Aorta (tissue), 5 donors: ENCODE results near the gene WWC1. TPM values are rescaled to one million over a fixed set of nuclear protein-coding genes. Genes with fewer than 3 reads are reported as not detected.

ENCODE experiments used
- ATAC-seq: fragments of 200-7000 bp; cut with Tn5 transposase; one replicate; pipeline ENCODE4 v1.9.1; 2022; ENCODE audit warnings: moderate library complexity; ENCODE audit not compliant: low FRiP score
- DNase-seq, 2 donors: peaks; one replicate each; pipeline ENCODE4 v3.0.0-alpha.2; 2020
- H3K27ac ChIP-seq, 2 donors: one replicate each; pipeline ENCODE4 v1.5.1; 2013; ENCODE audit warnings: low read length in 2 of 2, mild to moderate bottlenecking in 2 of 2, moderate library complexity in 2 of 2, control low read depth in 1 of 2, inconsistent platforms in 1 of 2, low read depth in 1 of 2
- H3K27me3 ChIP-seq, 2 donors: one replicate each; pipeline ENCODE4 v1.6.1; 2013; ENCODE audit warnings: control low read depth in 1 of 2, low read length in 1 of 2, mild to moderate bottlenecking in 1 of 2, moderate library complexity in 1 of 2; ENCODE audit not compliant: insufficient read depth in 2 of 2, control insufficient read depth in 1 of 2
- H3K36me3 ChIP-seq, 2 donors: one replicate each; pipeline ENCODE4 v1.6.1; 2013; ENCODE audit warnings: control low read depth in 1 of 2, low read length in 1 of 2, mild to moderate bottlenecking in 1 of 2; ENCODE audit not compliant: insufficient read depth in 2 of 2, control insufficient read depth in 1 of 2
- H3K4me1 ChIP-seq, 2 donors: one replicate each; pipeline ENCODE4 v1.6.1; 2013; ENCODE audit warnings: low read length in 2 of 2, control low read depth in 1 of 2, mild to moderate bottlenecking in 1 of 2, moderate library complexity in 1 of 2; ENCODE audit not compliant: insufficient read depth in 2 of 2, control insufficient read depth in 1 of 2
- H3K4me3 ChIP-seq, 2 donors: one replicate each; pipeline ENCODE4 v1.5.1; 2013; ENCODE audit warnings: low read length in 2 of 2, control low read depth in 1 of 2, mild to moderate bottlenecking in 1 of 2
- H3K9me3 ChIP-seq: one replicate; pipeline ENCODE4 v1.6.1; 2013; ENCODE audit warnings: mild to moderate bottlenecking, low read length; ENCODE audit not compliant: control insufficient read depth
- WGBS, 2 donors: extraction: QIAGEN DNeasy Blood & Tissue Kit; methylation state at CpG; one replicate each; pipeline ENCODE4 v1.1.7; 2013; 5-methylcytosine and 5-hydroxymethylcytosine counted together
- intact Hi-C, 2 donors: fragments of 100-400 bp; cut with DNase I; formaldehyde crosslinking; loops; one replicate each; pipeline versions ENCODE4 v1.14.2 to v1.15.0; 2022
- polyA plus RNA-seq, 2 donors: library from polyadenylated mRNA; stranded (reverse); fragments of 200-250 nt; gene quantifications; one replicate each; pipeline ENCODE4 v1.2.3, GENCODE V29; 2013
- total RNA-seq, 2 donors: library from RNA; stranded (reverse); fragmentation: NEBNext Ultra II Directional; extraction: Animal tissue kit (Norgen Biotek cat#: 25700); gene quantifications; one replicate each; pipeline ENCODE4 v1.2.1, GENCODE V29; 2021
- donor health status: healthy with polysubstance abuse.
- donor health status: Bipolar disorder and iron deficiency.
- donor health status: DM: no; HTN: no; CAD: no.
- donor health status: DM: no; HTN: no; CAD: no.
- donor health status: DM: yes; HTN: yes; CAD: no.

WWC1 gene
- total and polyA plus RNA-seq, 4 donors, result 0.36 to 9.1 (median 0.42) TPM

DNA sequence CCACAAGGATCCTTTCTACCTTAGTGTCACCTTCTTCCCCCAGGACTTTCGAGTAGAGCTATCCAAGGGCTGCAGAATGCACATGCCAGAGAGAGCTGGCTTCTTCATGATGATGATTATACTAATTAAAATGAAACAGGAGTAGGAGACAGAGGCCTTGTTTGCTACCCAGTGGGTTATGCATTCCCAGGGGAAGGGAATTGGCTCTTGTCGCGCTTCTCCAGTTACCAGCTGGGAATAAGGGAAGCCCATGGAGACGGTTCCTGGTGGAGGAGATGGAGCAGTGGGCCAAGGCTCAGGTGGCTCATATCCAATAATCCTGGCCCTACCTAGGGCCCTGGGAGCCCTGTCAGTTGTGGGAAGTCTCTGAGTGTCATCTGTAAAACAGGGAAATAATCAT, 65.1 kb downstream of the WWC1 start:
- peaks cover 2% of the 10 kb centered on the region for H3K9me3 ChIP-seq
- no peak overlapping the region for H3K4me3 ChIP-seq
- H3K4me1 ChIP-seq, result no peaks in the 10 kb centered on the region
- no peaks in the 10 kb centered on the region for H3K27me3 ChIP-seq
- H3K27ac ChIP-seq, result no peak overlapping the region
- ATAC-seq, result no peak
- intact Hi-C loops, result no loop called here
- DNase-seq, result no peak
- no peaks in the 10 kb centered on the region for H3K36me3 ChIP-seq
- WGBS, 2 donors, result 86 to 87% methylated on average over 4 of the region's 4 CpGs

DNA sequence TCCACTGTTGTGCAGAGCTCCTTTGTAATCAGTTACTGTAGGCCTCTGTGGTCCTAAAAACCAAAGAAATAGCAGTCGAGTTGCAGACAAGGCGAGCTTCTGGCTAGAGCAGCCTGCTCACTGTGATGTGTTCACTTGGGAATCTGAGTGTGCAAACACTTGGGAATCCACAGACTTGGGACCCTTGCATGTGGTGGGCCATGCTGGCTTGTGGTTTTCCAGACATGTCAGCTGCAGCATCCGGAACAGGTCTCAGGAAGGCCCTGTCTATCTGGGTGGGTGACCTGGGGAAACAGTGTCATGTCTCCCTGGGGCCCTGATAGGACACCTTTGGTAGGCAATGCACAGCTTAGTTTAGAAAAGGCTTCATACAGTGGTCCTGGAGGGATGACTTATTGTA, 66.4 kb downstream of the WWC1 start:
- DNase-seq (no peak), ATAC-seq (no peak)
- Histone ChIP-seq H3K27me3 (no peaks in the 10 kb centered on the region), H3K4me3 (no peak overlapping the region), H3K4me1 (no peaks in the 10 kb centered on the region), H3K9me3 (peaks cover 2% of the 10 kb centered on the region), H3K27ac (no peak overlapping the region), H3K36me3 (no peaks in the 10 kb centered on the region)
- 73 to 76% methylated on average over 3 of the region's 3 CpGs for WGBS, 2 donors
- intact Hi-C loops, result no loop called here

DNA sequence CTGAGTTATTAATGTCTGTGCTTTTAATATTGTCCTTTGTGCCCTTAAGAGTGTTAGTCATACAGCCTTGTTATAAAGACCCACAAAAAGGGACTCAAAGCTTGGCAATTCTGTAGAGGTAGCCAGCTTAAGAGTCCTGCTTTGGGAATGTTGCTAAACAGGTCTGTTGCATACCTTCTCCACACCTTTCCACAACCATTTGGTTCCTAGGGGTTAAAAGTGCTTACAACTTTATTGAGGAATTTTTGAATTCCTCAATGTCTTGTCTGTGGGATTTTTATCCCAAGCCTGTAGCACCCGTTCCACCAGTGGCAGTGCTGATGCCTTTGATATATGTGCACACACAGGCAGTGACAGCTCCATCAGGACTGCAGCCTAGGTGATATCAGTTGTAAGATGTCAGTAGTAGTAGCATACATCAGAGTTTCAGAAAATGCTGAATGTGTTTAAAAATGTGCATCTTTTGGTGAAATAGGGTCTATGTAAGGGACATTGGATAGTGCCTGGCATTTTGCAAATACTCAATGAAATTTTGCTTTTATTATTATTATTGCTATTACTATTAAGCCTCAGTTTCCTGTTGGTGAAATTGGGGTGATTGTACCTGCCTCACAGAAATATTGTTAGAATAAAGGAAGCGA, 68.5 kb downstream of the WWC1 start:
- no peak for ATAC-seq
- WGBS, 2 donors, result 58 to 61% methylated on average over 2 of the region's 2 CpGs
- Histone ChIP-seq H3K27ac (no peak overlapping the region), H3K4me1 (no peaks in the 10 kb centered on the region), H3K36me3 (no peaks in the 10 kb centered on the region), H3K4me3 (no peak overlapping the region), H3K9me3 (no peaks in the 10 kb centered on the region), H3K27me3 (no peaks in the 10 kb centered on the region)
- intact Hi-C loops, result no loop called here
- DNase-seq, result no peak

DNA sequence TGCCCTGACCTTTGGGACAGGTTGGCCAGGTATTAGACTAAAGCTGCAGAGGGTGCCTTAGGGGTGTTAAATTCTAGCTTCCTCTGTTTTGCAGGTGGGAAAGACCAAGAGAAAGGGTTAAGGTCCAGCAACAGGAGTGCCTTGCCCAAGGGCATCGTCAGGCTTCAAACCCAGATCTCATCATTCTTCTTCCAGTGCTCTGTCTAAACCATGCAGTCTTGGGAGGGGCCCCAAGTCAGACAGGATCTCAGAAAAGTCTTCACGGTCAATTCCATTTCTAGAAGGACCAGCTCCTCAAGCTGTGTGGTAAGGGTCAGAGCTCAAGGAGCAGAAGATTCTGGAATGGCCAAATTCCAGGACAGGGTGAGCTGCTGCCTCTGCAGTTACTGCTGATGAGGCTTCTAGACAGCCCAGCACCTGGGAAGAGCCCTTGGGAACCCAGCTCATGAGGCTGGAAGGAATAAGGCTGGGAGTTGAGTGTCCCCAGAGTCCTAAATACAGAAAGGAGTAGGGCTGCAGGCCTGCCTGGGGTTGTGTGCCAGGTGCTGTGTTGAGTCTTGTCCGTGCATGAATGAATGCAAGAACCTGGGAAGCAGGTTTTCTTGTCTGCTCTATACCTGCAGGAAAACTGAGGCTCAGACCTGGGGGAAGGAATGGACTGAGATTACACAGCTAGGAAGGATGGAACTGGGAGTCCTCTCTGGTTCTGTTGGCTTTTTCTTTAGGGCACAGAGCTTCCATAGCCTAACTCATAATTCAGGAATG, 69.3 kb downstream of the WWC1 start:
- WGBS, 2 donors, result 71 to 73% methylated on average over 3 of the region's 3 CpGs
- no peak for ATAC-seq

DNA sequence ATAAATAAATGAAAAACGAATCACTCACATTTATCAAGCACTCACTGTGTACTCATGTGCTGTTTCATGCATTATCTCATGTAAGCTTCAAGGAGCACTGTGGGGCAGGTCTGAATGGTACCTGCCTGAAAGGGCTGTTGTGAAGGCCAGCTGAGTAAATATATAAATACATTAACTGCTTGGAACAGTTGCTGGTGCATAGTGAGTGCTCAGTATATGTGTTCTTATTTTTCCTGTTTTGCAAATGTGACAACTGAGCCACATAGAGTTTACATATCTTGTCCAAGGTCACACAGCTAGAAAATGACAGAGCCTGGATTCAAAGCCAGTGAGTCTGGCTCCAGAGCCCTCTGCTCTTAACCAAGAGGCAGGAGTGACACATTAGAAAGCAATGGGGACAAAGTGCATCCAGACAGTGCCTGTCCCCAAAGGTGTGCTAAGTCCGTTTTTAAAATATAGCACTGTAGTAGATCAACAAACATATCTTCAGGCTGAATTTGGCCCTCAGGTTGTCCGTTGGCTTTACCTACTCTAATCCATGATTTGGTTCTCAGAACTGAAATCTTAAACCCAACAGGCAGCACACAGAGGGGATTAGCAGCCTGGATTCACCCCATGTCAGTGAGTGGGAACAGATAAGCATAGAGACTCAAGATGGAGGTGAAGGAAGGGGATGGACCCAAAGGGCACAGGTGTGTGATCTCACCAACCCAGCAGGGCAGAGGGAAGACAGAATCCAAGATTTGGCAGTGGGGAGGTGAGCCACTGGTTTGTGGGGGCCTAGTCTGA, 70.8 kb downstream of the WWC1 start:
- no peaks in the 10 kb centered on the region for H3K27me3 ChIP-seq
- H3K9me3 ChIP-seq, result no peaks in the 10 kb centered on the region
- no peak for ATAC-seq
- no peak for DNase-seq
- WGBS, 2 donors, result 73 to 75% methylated on average over 3 of the region's 3 CpGs
- no peak overlapping the region for H3K4me3 ChIP-seq
- no peaks in the 10 kb centered on the region for H3K4me1 ChIP-seq
- H3K27ac ChIP-seq, result no peak overlapping the region
- no peaks in the 10 kb centered on the region for H3K36me3 ChIP-seq
- intact Hi-C loops, result no loop called here

More for the DNA sequence above, 69.3 kb downstream of the WWC1 start:
- H3K9me3 ChIP-seq, result no peaks in the 10 kb centered on the region
- H3K4me3 ChIP-seq, result no peak overlapping the region
- H3K4me1 ChIP-seq, result no peaks in the 10 kb centered on the region
- no peak for DNase-seq
- H3K27me3 ChIP-seq, result no peaks in the 10 kb centered on the region
- H3K36me3 ChIP-seq, result no peaks in the 10 kb centered on the region
- intact Hi-C loops, result no loop called here
- no peak overlapping the region for H3K27ac ChIP-seq

DNA sequence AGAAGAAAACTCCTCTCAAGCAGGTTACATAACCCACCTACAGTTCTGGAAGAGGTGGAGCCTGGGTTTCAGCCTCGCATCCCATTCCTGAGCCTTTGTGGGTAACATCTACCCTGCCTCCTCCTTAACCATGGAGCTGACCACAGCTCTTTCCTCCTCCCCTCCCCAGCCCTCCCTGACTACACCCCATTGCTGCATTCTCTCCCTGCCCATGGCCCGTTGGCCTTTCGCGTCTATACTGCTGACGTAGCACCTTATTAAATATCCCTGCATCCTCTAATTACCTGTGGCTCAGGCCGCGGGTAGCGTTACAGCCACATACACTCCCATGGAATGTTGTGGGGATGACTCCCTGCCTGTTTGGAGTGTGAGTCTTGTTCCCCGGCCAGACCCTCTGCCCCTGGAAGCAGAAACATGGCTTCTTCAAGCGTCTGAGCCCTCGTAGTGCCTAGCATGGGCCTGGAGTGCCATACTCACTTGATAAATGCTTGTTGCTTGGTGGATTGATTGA, 72.8 kb downstream of the WWC1 start:
- Histone ChIP-seq H3K27me3 (no peaks in the 10 kb centered on the region), H3K4me1 (no peaks in the 10 kb centered on the region), H3K36me3 (no peaks in the 10 kb centered on the region), H3K9me3 (no peaks in the 10 kb centered on the region), H3K27ac (no peak overlapping the region), H3K4me3 (no peak overlapping the region)
- DNase-seq (no peak), ATAC-seq (no peak)
- 75 to 85% methylated on average over 11 of the region's 11 CpGs for WGBS, 2 donors
- intact Hi-C loops, result no loop called here

DNA sequence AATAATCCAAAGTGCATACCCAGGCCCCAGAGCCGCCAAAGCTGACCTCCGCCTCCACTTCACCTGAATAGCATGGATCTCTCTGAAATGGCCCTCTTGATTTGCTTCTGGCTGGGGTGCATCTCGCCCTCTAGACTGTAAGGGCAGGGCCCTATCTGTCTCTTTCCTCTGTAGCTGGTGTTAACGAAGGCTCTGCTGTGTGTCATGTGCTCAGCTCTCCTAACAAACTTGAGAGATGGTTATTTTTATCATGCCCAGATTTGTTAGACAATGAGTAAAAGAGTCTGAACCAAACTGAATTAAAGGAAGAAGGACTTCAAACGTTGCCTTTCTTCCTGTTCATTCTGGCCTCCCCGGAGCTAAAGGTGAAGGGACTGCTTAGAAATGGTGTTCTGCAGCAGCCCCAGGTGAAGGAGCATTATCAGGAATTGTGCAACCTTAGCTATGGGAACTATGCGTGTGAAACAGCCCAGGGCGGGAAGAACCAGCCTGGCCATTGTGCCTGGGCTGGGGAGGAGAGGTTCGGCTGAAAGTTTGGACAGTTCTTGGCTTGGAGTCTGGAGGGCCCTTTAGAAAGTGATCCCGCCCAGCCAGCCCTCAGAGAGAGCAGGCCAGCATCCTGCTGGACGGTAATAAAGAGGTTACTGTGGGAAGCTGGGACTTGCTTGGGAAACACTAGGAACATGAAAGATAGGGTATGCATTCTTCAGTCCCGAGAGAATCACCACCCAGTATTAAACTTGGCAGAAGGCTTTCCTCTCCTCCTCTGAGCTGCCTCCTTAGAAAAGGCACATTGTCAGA, 73.5 kb downstream of the WWC1 start:
- DNase-seq (no peak), ATAC-seq (no peak)
- no peak overlapping the region for H3K4me3 ChIP-seq
- WGBS, 2 donors, result 48 to 49% methylated on average over 12 of the region's 12 CpGs
- H3K36me3 ChIP-seq, result no peaks in the 10 kb centered on the region
- intact Hi-C loops, result no loop called here
- H3K27me3 ChIP-seq, result no peaks in the 10 kb centered on the region
- H3K4me1 ChIP-seq, result no peaks in the 10 kb centered on the region
- no peak overlapping the region for H3K27ac ChIP-seq
- no peaks in the 10 kb centered on the region for H3K9me3 ChIP-seq

DNA sequence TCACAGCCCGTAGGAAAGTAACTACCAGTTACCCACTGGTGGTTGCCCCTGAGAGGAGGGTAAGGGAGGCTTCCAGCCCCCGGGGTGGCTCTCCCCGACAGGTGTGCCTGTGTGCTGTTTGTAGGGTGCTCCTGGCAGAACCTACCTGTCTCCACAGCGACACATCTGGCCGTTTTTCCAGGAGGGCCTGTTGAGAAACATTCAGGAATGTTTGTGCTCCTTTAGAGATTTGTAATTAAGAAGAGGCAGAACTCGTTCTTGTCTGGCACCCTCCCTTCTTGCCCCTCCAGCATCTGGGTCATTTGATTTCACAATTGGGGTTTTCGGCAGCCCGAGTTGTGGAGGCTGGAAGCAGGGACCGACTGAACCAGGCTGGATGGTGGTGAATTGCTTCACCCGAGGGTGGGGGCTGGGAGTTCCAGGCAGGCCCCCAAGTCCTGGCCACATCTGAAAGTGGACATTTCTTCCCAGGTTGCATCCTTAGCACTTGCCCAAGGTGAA, 74.2 kb downstream of the WWC1 start:
- Histone ChIP-seq H3K27me3 (no peaks in the 10 kb centered on the region), H3K36me3 (no peaks in the 10 kb centered on the region), H3K4me1 (no peaks in the 10 kb centered on the region), H3K4me3 (no peak overlapping the region), H3K9me3 (no peaks in the 10 kb centered on the region), H3K27ac (no peak overlapping the region)
- intact Hi-C loops, result no loop called here
- 36 to 41% methylated on average over 10 of the region's 10 CpGs for WGBS, 2 donors
- DNase-seq (no peak), ATAC-seq (no peak)
